GM12801 (cell line): ENCODE results near the gene MAP1LC3A.
A peak's percentile ranks its signal among the peaks of the same experiment; 100 is the strongest.

Source experiments
- TF ChIP-seq, protein P1 (sequence below): IDR thresholded peaks from one replicate; pipeline ENCODE4 v1.5.1; 2011; ENCODE audit warnings: control low read depth; ENCODE audit not compliant: insufficient read length; ENCODE audit errors: extremely low read depth

MAP1LC3A gene

DNA sequence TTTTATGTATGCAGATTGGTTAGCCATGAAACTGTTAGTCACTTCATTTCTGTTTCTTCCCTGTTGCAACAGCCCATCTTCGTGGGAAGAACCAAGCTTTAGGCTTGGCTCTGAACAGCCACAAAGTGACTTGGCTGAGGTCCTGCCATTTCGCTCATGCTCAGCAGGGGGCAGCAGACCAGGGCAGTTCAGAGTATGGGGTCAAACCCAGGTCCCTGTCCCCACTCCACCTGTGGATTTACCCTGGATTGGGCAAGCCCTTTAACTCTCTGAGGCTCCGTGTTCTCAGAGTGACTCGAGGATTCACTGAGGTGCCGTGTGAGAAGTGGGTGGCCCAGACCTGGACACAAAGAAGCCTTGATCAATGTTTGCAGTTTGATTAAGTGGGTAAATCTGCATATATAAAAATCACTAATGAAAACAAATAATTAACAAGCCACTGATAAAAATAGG, 19.8 kb upstream of the MAP1LC3A start:
- TF ChIP-seq, protein P1, sequence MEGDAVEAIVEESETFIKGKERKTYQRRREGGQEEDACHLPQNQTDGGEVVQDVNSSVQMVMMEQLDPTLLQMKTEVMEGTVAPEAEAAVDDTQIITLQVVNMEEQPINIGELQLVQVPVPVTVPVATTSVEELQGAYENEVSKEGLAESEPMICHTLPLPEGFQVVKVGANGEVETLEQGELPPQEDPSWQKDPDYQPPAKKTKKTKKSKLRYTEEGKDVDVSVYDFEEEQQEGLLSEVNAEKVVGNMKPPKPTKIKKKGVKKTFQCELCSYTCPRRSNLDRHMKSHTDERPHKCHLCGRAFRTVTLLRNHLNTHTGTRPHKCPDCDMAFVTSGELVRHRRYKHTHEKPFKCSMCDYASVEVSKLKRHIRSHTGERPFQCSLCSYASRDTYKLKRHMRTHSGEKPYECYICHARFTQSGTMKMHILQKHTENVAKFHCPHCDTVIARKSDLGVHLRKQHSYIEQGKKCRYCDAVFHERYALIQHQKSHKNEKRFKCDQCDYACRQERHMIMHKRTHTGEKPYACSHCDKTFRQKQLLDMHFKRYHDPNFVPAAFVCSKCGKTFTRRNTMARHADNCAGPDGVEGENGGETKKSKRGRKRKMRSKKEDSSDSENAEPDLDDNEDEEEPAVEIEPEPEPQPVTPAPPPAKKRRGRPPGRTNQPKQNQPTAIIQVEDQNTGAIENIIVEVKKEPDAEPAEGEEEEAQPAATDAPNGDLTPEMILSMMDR: peak; percentile 54

DNA sequence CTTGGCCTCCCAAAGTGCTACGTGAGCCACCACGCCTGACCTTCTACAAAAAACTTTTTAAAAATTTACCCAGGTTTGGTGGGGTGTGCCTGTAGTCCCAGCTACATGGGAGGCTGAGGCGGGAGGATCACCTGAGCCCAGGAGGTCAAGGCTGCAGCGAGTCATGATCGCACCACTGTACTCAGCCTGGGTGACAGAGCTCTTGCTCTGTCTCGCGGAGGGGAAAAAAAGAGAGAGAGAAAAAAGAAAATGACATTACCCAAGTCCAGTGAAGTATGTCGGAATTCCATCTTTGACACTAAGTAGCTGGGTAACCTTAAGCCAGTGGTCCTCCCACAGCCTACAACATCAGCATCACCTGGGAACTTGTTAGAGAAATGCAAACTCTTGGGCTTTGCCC, 18.8 kb upstream of the MAP1LC3A start:
- TF ChIP-seq, protein P1: no peak

DNA sequence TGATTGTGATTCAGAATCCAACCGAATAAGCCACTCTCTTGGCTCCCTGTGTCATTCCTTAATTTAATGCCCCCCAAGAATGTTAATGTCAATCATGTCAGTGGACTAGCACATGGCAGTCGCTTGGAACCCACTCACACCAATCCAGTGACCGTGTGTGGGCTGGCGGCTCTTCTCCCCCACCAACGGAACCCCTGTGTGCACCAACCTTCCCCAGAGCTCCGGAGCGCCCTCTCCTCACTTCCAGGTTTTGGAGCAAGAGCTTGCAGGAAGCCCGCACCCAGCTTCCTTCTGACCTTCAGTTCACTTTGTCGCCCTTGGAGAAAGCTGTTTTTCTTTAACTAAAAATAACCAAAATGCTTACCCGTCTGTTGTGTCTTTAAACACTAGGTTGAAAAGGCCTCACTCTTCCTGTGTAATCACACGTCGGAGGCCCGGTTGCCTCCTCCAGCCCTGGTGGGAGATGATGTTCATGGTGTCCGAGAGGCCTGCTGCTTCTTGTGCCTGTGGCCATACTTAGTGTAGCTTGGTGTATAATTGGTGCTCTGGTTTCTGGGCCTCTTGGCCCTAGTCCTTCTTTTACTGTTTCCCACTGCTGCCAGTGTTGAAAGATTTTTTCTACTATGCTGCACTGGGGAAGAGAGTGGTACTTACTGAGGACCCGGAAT, 17.8 kb upstream of the MAP1LC3A start:
- TF ChIP-seq, protein P1: no peak

DNA sequence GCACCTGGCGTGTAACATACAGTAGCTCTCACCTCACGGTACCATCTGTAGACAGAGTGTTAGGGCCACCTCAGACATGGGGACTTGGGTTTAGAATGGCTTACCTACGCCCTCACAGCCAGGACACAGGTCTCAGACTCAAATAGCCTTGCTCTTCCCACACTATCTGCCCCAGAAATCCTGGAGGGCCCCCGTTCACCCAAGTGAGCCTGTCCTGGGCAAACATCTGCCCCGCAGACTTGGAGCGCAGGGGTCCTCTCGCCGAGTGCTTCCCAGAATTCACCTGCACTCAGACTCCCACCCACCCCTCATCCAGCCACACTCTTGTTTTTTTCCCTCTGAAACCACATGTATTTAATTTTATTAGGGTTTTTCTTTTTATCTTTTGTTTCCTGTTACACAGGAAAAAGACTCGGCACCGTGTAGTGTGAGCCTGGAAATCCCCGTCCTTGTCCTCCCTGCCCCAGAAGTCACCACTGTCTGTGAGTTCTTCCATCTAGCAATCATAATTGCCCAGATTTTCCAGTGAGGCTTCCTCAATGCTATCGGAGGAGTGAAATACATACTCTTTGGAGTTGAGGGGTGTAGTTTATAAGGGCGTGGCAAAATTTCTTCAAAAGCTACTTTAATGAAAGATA, 17.1 kb upstream of the MAP1LC3A start:
- TF ChIP-seq, protein P1: no peak

DNA sequence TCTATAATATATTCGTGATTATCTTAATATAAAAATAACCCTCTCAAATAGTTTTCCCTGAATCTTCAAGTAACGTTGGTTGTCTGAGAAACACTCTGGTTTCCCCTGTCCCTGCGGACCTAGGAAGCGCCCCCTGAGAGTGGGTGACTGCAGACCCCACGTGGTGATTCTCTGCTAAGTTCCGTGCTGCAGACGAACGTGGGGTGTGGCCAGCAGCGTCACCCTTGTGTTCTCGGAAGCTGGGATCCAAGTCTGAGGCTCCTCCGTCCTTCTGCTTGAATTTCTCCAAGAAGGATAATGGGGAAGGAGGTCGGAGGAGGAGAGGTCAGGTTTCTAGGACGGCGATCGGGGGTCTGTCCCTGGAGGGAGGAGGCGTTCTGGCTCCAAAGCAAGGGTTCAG, 16.6 kb upstream of the MAP1LC3A start:
- TF ChIP-seq, protein P1: no peak

DNA sequence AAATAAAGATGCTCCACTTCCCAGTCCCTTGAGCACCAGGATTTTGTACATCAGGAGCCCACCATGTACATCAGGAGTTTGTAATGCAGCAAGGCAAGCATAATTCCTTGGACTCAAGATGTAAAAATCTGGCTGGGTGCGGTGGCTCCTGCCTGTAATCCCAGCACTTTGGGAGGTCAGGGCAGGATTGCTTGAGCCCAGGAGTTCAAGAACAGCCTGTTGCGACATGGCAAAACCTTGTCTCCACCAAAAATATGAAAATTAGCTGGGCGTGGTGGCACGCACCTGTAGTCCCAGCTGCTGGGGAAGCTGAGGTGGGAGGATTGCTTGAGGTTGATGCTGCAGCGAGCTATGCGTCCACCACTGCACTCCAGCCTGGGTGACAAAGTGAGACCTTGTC, 16.1 kb upstream of the MAP1LC3A start:
- TF ChIP-seq, protein P1: no peak

DNA sequence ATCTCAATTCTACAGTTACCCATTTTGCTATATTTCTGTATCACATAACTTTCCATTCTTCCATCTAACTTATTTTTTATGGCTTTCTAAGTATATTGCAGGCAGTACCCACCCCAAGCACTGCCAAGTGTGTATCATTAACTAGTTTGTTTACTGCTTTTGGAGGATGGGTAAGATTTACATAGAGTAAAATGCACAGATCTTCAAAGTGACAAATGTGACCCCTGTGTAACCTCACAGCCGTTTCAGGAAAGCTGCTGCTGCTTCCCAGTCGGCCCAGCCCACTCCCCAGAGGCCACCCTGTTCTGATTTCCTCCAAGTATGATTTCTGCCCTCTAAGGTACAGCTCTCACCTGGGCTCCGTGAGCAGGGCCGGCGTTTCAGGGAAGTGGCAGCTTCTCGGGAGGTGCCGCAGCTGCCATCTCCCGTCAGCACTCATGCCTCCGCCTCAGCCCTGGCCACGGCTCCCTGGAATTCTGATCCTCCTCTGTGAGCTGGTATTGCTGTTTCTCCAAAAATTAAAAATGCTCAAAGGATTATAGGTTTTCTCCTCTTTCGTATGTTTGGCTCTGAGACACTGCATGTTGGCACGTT, 15.0 kb upstream of the MAP1LC3A start:
- TF ChIP-seq, protein P1: no peak
